Spleen (tissue), 7 donors: ENCODE measurements around the gene AASDH.

Experiments
- CTCF ChIP-seq, 11 experiments: fragments of 200-600 bp in 7 of 11; fragments of 450-650 bp in 4 of 11; sonication (generic) in 4 of 11; IDR thresholded peaks in 8 of 11; conservative IDR thresholded peaks in 3 of 11; 1 replicate in 7 of 11; 2 replicates in 4 of 11; pipeline versions ENCODE4 v1.4.0 to v1.8.0; 2016 to 2021; ENCODE audit warnings: antibody characterized with exemption in 11 of 11, inconsistent platforms in 4 of 11, mild to moderate bottlenecking in 1 of 11
- POLR2A ChIP-seq, 3 donors: fragments of 450-650 bp; IDR thresholded peaks; one replicate each; pipeline ENCODE4 v1.5.1; 2017; ENCODE audit warnings: antibody characterized with exemption in 3 of 3, mild to moderate bottlenecking in 1 of 3
- POLR2AphosphoS5 ChIP-seq, 3 donors: sonication (generic); formaldehyde crosslinking; IDR thresholded peaks; one replicate each; pipeline ENCODE4 v1.5.1; 2017; ENCODE audit warnings: antibody characterized with exemption in 3 of 3
- donor health status: DM: no; HTN: no; CAD: no; lungs with moderate emphysema.
- donor health status: DM: no; HTN: no; CAD: no.
- donor health status: DM: no; HTN: no; CAD: no.

GRCh38 chr4:56323327-56323726, 64.0 kb downstream of the AASDH start:
- no peak for TF ChIP-seq CTCF (IDR thresholded peaks at IDR 0.05 in 8 of 11, conservative IDR thresholded peaks at IDR 0.05 in 3 of 11)
- no peak for TF ChIP-seq POLR2AphosphoS5 (IDR thresholded peaks at IDR 0.05)
- no peak for TF ChIP-seq POLR2A (IDR thresholded peaks at IDR 0.05)
